ENCODE measurements around the gene FRAT2. TPM values are rescaled to one million over a fixed set of nuclear protein-coding genes. Genes with fewer than 3 reads are reported as not detected.
A peak's percentile ranks its signal among the peaks of the same experiment; 100 is the strongest.

FRAT2 gene
- total and polyA plus RNA-seq, 2 of the 13 experiments (the other 11 are each of a cell fraction or from before 2014, with no cell fraction given) = 7.2 to 14.1 TPM

DNA sequence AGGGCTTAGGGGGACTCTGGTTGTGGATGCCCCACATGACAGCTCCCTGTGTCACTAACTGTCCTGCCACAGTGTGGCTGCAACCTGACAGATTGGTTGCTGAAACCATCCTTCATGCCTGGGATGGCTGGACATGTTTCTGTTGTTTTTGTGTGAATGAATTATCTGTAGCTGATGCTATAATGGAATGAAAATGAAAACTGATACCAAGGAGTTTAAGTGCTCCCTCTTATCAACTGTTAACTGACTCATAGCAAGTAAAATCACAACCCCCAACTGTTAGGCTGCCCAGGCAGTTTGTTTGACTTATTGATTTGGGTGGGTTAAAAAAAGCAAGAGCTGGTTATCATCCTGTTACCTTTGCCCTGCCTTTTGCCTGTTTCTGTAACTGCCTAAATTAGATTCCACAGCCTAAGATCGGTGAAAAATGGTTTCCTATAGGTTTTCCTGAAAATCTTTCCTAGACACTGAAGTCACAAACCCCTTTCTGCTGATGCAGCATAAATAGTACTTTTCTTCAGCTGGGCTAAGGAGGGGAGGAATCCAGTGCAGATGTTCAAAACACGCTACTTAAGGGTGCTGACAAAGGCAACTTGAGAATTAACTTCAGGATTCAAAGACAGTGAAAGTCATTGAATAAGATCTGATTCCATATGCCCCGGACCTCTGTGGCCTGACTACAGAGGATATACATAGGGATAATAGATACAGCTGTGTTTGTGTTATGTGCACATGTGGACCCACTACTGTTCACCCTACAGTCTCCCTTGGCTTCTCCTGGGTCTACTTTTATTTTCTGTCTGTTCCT lies 5.7 kb downstream of the FRAT2 start (continued):
- TF ChIP-seq, protein P1, sequence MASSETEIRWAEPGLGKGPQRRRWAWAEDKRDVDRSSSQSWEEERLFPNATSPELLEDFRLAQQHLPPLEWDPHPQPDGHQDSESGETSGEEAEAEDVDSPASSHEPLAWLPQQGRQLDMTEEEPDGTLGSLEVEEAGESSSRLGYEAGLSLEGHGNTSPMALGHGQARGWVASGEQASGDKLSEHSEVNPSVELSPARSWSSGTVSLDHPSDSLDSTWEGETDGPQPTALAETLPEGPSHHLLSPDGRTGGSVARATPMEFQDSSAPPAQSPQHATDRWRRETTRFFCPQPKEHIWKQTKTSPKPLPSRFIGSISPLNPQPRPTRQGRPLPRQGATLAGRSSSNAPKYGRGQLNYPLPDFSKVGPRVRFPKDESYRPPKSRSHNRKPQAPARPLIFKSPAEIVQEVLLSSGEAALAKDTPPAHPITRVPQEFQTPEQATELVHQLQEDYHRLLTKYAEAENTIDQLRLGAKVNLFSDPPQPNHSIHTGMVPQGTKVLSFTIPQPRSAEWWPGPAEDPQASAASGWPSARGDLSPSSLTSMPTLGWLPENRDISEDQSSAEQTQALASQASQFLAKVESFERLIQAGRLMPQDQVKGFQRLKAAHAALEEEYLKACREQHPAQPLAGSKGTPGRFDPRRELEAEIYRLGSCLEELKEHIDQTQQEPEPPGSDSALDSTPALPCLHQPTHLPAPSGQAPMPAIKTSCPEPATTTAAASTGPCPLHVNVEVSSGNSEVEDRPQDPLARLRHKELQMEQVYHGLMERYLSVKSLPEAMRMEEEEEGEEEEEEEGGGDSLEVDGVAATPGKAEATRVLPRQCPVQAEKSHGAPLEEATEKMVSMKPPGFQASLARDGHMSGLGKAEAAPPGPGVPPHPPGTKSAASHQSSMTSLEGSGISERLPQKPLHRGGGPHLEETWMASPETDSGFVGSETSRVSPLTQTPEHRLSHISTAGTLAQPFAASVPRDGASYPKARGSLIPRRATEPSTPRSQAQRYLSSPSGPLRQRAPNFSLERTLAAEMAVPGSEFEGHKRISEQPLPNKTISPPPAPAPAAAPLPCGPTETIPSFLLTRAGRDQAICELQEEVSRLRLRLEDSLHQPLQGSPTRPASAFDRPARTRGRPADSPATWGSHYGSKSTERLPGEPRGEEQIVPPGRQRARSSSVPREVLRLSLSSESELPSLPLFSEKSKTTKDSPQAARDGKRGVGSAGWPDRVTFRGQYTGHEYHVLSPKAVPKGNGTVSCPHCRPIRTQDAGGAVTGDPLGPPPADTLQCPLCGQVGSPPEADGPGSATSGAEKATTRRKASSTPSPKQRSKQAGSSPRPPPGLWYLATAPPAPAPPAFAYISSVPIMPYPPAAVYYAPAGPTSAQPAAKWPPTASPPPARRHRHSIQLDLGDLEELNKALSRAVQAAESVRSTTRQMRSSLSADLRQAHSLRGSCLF (CRISPR knock-in tag; IDR thresholded peaks at IDR 0.05; ENCODE audit: borderline replicate concordance) = no peak
- no peak for TF ChIP-seq BRD4 (CRISPR knock-in tag; IDR thresholded peaks at IDR 0.05)
- TF ChIP-seq ZC3H13 (CRISPR knock-in tag; IDR thresholded peaks at IDR 0.05) = peak; percentile 28
- no peak for TF ChIP-seq ZNF20 (CRISPR knock-in tag; IDR thresholded peaks at IDR 0.05)
- no peak for TF ChIP-seq ZNF160 (CRISPR knock-in tag; IDR thresholded peaks at IDR 0.05)
- TF ChIP-seq ZNF232 (CRISPR knock-in tag; IDR thresholded peaks at IDR 0.05; ENCODE audit: borderline replicate concordance) = 0 out of 2 replicates have a peak, but pooled peaks have one; percentile 43
- TF ChIP-seq EP300 (IDR thresholded peaks at IDR 0.05; ENCODE audit: low read depth in 2 of 2, low read length in 2 of 2) = peak in 1 of 2 experiments; percentile 87; a peak in 2 of 4 replicates
- TF ChIP-seq EP300 (CRISPR knock-in tag; IDR thresholded peaks at IDR 0.05; ENCODE audit: borderline replicate concordance) = peak; percentile 23; the same call in 1 of the 2 replicates
- TF ChIP-seq SMAD9 (CRISPR knock-in tag; IDR thresholded peaks at IDR 0.05) = no peak
- no peak for TF ChIP-seq HOXA5 (CRISPR knock-in tag; IDR thresholded peaks at IDR 0.05)
- TF ChIP-seq ZNF264 (CRISPR knock-in tag; IDR thresholded peaks at IDR 0.05) = peak; percentile 94
- TF ChIP-seq TBL1XR1 (IDR thresholded peaks at IDR 0.05; ENCODE audit: borderline replicate concordance, low read length, partially characterized antibody) = peak; percentile 72
- TF ChIP-seq PHF20 (CRISPR knock-in tag; IDR thresholded peaks at IDR 0.05) = no peak
- TF ChIP-seq, protein P2, sequence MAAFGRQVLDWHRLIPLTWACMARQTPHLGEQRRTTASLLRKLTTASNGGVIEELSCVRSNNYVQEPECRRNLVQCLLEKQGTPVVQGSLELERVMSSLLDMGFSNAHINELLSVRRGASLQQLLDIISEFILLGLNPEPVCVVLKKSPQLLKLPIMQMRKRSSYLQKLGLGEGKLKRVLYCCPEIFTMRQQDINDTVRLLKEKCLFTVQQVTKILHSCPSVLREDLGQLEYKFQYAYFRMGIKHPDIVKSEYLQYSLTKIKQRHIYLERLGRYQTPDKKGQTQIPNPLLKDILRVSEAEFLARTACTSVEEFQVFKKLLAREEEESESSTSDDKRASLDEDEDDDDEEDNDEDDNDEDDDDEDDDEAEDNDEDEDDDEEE (CRISPR knock-in tag; IDR thresholded peaks at IDR 0.05) = no peak
- TF ChIP-seq, protein P3, sequence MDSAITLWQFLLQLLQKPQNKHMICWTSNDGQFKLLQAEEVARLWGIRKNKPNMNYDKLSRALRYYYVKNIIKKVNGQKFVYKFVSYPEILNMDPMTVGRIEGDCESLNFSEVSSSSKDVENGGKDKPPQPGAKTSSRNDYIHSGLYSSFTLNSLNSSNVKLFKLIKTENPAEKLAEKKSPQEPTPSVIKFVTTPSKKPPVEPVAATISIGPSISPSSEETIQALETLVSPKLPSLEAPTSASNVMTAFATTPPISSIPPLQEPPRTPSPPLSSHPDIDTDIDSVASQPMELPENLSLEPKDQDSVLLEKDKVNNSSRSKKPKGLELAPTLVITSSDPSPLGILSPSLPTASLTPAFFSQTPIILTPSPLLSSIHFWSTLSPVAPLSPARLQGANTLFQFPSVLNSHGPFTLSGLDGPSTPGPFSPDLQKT (CRISPR knock-in tag; IDR thresholded peaks at IDR 0.05; ENCODE audit: borderline replicate concordance) = no peak
- no peak for TF ChIP-seq ZNF792 (CRISPR knock-in tag; IDR thresholded peaks at IDR 0.05)
- TF ChIP-seq, protein P4, sequence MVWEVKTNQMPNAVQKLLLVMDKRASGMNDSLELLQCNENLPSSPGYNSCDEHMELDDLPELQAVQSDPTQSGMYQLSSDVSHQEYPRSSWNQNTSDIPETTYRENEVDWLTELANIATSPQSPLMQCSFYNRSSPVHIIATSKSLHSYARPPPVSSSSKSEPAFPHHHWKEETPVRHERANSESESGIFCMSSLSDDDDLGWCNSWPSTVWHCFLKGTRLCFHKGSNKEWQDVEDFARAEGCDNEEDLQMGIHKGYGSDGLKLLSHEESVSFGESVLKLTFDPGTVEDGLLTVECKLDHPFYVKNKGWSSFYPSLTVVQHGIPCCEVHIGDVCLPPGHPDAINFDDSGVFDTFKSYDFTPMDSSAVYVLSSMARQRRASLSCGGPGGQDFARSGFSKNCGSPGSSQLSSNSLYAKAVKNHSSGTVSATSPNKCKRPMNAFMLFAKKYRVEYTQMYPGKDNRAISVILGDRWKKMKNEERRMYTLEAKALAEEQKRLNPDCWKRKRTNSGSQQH (CRISPR knock-in tag; IDR thresholded peaks at IDR 0.05; ENCODE audit: low read depth) = 0 out of 2 replicates have a peak, but pooled peaks have one; percentile 41
- no peak for TF ChIP-seq ETS1 (CRISPR knock-in tag; IDR thresholded peaks at IDR 0.05)
- peak; percentile 59; the same call in 1 of the 2 replicates for TF ChIP-seq KAT2B (IDR thresholded peaks at IDR 0.05; ENCODE audit: borderline replicate concordance, low read depth, low read length)
- TF ChIP-seq TARDBP (CRISPR knock-in tag; IDR thresholded peaks at IDR 0.05) = peak; percentile 63
